ENCODE measurements around the gene CCDC78. TPM values are rescaled to one million over a fixed set of nuclear protein-coding genes. Genes with fewer than 3 reads are reported as not detected.

Gene CCDC78
- total and polyA plus RNA-seq, 2 of the 13 experiments (the other 11 are each of a cell fraction or from before 2014, with no cell fraction given): 0.53 to 1.5 TPM

DNA sequence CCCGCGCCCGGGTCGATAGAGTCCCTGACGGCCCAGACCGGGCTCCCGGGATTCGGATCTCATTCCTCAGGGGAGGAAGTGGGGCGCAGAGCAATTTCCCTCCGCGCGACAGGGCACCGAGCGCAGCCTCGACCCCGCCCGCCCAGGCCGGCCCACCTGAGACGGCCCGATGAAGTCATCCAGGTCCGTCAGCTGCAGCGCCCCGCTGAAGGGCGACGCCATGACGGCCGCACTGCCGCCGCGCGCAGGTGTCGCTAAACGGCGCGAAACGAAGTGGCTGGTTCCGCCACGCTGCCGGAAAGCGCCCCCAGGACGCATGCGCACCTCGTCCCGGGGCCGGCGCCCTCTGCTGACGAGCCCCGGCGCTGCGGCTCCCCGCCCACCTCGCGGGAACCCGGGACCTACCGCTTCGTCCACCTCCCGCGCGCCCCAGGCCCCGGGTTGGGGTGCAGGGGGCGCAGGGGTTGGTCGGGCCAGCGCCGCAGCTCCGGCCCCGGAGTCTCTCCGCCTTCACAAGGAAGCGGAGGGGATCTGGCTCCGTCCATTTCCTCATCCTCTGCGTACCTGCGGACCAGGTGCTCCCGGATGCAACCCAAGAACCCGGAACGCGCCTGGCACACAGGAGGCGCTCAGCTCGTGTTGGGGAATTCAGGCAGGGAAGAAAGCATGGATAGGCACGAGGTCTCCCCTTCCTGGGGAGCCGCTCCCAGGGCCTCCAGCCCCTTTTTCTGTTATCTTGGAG is 14.7 kb upstream of the CCDC78 start, which contains the start of gene CIAO3 (continued):
- TF ChIP-seq GFI1 (CRISPR knock-in tag; IDR thresholded peaks at IDR 0.05; ENCODE audit: borderline replicate concordance) (no peak; the same call in 1 of the 2 replicates), KAT8 (CRISPR knock-in tag; IDR thresholded peaks at IDR 0.05) (peak; percentile 95), RXRB (CRISPR knock-in tag; IDR thresholded peaks at IDR 0.05; ENCODE audit: borderline replicate concordance) (no peak), ASH2L (IDR thresholded peaks at IDR 0.05; ENCODE audit: insufficient read length, low read depth, low read length) (peak; percentile 28), ZNF468 (CRISPR knock-in tag; IDR thresholded peaks at IDR 0.05) (no peak), ZNF234 (CRISPR knock-in tag; conservative IDR thresholded peaks at IDR 0.05) (peak; percentile 47; the same call in 1 of the 2 replicates), ZNF547 (CRISPR knock-in tag; IDR thresholded peaks at IDR 0.05) (no peak; the same call in 1 of the 2 replicates), ZNF775 (CRISPR knock-in tag; IDR thresholded peaks at IDR 0.05; ENCODE audit: borderline replicate concordance) (no peak), ZNF550 (CRISPR knock-in tag; IDR thresholded peaks at IDR 0.05; ENCODE audit: borderline replicate concordance) (peak; percentile 91; the same call in 1 of the 2 replicates), ZNF883 (CRISPR knock-in tag; IDR thresholded peaks at IDR 0.05; ENCODE audit: not compliant biosample characterization) (peak; percentile 51), ZNF761 (CRISPR knock-in tag; conservative IDR thresholded peaks at IDR 0.05) (0 out of 2 replicates have a peak, but pooled peaks have one; percentile 68), SMARCE1 (IDR thresholded peaks at IDR 0.05; ENCODE audit: borderline replicate concordance) (no peak), PAF1 (CRISPR knock-in tag; IDR thresholded peaks at IDR 0.05) (no peak), ZNF652 (CRISPR knock-in tag; IDR thresholded peaks at IDR 0.05; ENCODE audit: borderline replicate concordance, low read depth) (no peak)
- TF ChIP-seq, protein P1, sequence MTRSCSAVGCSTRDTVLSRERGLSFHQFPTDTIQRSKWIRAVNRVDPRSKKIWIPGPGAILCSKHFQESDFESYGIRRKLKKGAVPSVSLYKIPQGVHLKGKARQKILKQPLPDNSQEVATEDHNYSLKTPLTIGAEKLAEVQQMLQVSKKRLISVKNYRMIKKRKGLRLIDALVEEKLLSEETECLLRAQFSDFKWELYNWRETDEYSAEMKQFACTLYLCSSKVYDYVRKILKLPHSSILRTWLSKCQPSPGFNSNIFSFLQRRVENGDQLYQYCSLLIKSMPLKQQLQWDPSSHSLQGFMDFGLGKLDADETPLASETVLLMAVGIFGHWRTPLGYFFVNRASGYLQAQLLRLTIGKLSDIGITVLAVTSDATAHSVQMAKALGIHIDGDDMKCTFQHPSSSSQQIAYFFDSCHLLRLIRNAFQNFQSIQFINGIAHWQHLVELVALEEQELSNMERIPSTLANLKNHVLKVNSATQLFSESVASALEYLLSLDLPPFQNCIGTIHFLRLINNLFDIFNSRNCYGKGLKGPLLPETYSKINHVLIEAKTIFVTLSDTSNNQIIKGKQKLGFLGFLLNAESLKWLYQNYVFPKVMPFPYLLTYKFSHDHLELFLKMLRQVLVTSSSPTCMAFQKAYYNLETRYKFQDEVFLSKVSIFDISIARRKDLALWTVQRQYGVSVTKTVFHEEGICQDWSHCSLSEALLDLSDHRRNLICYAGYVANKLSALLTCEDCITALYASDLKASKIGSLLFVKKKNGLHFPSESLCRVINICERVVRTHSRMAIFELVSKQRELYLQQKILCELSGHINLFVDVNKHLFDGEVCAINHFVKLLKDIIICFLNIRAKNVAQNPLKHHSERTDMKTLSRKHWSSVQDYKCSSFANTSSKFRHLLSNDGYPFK (CRISPR knock-in tag; IDR thresholded peaks at IDR 0.05; ENCODE audit: borderline replicate concordance): peak; percentile 100
- TF ChIP-seq, protein P2, sequence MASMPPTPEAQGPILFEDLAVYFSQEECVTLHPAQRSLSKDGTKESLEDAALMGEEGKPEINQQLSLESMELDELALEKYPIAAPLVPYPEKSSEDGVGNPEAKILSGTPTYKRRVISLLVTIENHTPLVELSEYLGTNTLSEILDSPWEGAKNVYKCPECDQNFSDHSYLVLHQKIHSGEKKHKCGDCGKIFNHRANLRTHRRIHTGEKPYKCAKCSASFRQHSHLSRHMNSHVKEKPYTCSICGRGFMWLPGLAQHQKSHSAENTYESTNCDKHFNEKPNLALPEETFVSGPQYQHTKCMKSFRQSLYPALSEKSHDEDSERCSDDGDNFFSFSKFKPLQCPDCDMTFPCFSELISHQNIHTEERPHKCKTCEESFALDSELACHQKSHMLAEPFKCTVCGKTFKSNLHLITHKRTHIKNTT (CRISPR knock-in tag; IDR thresholded peaks at IDR 0.05): no peak
- TF ChIP-seq, protein P3, sequence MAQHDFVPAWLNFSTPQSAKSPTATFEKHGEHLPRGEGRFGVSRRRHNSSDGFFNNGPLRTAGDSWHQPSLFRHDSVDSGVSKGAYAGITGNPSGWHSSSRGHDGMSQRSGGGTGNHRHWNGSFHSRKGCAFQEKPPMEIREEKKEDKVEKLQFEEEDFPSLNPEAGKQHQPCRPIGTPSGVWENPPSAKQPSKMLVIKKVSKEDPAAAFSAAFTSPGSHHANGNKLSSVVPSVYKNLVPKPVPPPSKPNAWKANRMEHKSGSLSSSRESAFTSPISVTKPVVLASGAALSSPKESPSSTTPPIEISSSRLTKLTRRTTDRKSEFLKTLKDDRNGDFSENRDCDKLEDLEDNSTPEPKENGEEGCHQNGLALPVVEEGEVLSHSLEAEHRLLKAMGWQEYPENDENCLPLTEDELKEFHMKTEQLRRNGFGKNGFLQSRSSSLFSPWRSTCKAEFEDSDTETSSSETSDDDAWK (CRISPR knock-in tag; IDR thresholded peaks at IDR 0.05): no peak
- TF ChIP-seq, protein P4, sequence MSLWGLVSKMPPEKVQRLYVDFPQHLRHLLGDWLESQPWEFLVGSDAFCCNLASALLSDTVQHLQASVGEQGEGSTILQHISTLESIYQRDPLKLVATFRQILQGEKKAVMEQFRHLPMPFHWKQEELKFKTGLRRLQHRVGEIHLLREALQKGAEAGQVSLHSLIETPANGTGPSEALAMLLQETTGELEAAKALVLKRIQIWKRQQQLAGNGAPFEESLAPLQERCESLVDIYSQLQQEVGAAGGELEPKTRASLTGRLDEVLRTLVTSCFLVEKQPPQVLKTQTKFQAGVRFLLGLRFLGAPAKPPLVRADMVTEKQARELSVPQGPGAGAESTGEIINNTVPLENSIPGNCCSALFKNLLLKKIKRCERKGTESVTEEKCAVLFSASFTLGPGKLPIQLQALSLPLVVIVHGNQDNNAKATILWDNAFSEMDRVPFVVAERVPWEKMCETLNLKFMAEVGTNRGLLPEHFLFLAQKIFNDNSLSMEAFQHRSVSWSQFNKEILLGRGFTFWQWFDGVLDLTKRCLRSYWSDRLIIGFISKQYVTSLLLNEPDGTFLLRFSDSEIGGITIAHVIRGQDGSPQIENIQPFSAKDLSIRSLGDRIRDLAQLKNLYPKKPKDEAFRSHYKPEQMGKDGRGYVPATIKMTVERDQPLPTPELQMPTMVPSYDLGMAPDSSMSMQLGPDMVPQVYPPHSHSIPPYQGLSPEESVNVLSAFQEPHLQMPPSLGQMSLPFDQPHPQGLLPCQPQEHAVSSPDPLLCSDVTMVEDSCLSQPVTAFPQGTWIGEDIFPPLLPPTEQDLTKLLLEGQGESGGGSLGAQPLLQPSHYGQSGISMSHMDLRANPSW (CRISPR knock-in tag; IDR thresholded peaks at IDR 0.05; ENCODE audit: borderline replicate concordance): 0 out of 2 replicates have a peak, but pooled peaks have one; percentile 15
- TF ChIP-seq, protein P5, sequence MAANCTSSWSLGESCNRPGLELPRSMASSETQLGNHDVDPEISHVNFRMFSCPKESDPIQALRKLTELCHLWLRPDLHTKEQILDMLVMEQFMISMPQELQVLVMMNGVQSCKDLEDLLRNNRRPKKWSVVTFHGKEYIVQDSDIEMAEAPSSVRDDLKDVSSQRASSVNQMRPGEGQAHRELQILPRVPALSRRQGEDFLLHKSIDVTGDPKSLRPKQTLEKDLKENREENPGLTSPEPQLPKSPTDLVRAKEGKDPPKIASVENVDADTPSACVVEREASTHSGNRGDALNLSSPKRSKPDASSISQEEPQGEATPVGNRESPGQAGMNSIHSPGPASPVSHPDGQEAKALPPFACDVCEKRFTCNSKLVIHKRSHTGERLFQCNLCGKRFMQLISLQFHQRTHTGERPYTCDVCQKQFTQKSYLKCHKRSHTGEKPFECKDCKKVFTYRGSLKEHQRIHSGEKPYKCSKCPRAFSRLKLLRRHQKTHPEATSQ (CRISPR knock-in tag; IDR thresholded peaks at IDR 0.05; ENCODE audit: borderline replicate concordance): no peak
